Progenitor cell of endocrine pancreas (in vitro differentiated cells): Measurements from ENCODE around the gene RALGAPB. TPM values are rescaled to one million over a fixed set of nuclear protein-coding genes. Genes with fewer than 3 reads are reported as not detected.
A peak's percentile ranks its signal among the peaks of the same experiment; 100 is the strongest.
"Not testable (repeated sequence)": the region's sequence is repeated elsewhere in the genome, so short reads cannot be mapped to it uniquely, and the experiment has no call there.

Experiments used
- DNase-seq: peaks from one replicate; pipeline ENCODE4 v3.0.0; 2021; ENCODE audit warnings: low spot score; ENCODE audit not compliant: unreplicated experiment
- H3K27ac Mint-ChIP-seq: 2 replicates; pipeline ENCODE4 v1.8.0; 2021; ENCODE audit warnings: mild to moderate bottlenecking, moderate library complexity, mixed read lengths
- H3K27me3 Mint-ChIP-seq: 2 replicates; pipeline ENCODE4 v1.8.0; 2021; ENCODE audit warnings: mixed read lengths
- H3K36me3 Mint-ChIP-seq: 2 replicates; pipeline ENCODE4 v1.8.0; 2022; ENCODE audit warnings: mixed read lengths; ENCODE audit not compliant: insufficient read depth
- H3K4me1 Mint-ChIP-seq: 2 replicates; pipeline ENCODE4 v1.8.0; 2021; ENCODE audit warnings: low read depth, mixed read lengths
- H3K4me3 Mint-ChIP-seq: 2 replicates; pipeline ENCODE4 v1.8.0; 2021; ENCODE audit warnings: low read depth, mild to moderate bottlenecking, moderate library complexity, mixed read lengths
- H3K9me3 Mint-ChIP-seq: 2 replicates; pipeline ENCODE4 v1.8.0; 2021; ENCODE audit warnings: low read depth, mixed read lengths
- total RNA-seq: library from RNA; stranded (reverse); gene quantifications from 2 replicates; pipeline ENCODE4 v1.2.1, GENCODE V29; 2021
- TF ChIP-seq, protein P1 (sequence below): fragments of 200-600 bp; sonication (generic); IDR thresholded peaks from one replicate; pipeline ENCODE4 v1.5.0; 2021; ENCODE audit warnings: antibody characterized with exemption, mild to moderate bottlenecking; ENCODE audit not compliant: unreplicated experiment

The RALGAPB gene
- total RNA-seq, 1 donor from 2014 or later: 42.3 TPM

DNA sequence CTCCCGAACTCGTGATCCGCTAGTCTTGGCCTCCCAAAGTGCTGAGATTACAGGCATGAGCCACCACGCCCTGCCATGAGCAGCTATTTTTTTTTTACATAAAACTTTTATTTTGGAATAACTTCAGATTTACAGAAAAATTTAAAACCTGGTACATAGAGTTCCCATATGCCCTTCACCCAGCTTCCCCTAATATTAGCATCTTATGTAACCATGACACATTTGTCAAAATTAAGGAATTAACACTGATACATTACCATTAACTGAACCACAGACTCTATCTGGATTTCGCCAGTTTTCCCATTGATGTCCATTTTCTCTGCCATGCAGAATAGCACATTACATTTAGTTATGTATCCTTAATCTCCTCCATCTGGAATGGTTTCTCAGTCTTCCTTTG, 14.3 kb upstream of the RALGAPB start:
- H3K27me3 Mint-ChIP-seq: no peaks in the 10 kb centered on the region
- H3K27ac Mint-ChIP-seq: no peak overlapping the region
- no peaks in the 10 kb centered on the region for H3K36me3 Mint-ChIP-seq
- H3K4me1 Mint-ChIP-seq: peaks cover 4% of the 10 kb centered on the region
- DNase-seq: no peak
- H3K4me3 Mint-ChIP-seq: no peak overlapping the region
- no peaks in the 10 kb centered on the region for H3K9me3 Mint-ChIP-seq
- TF ChIP-seq, protein P1, sequence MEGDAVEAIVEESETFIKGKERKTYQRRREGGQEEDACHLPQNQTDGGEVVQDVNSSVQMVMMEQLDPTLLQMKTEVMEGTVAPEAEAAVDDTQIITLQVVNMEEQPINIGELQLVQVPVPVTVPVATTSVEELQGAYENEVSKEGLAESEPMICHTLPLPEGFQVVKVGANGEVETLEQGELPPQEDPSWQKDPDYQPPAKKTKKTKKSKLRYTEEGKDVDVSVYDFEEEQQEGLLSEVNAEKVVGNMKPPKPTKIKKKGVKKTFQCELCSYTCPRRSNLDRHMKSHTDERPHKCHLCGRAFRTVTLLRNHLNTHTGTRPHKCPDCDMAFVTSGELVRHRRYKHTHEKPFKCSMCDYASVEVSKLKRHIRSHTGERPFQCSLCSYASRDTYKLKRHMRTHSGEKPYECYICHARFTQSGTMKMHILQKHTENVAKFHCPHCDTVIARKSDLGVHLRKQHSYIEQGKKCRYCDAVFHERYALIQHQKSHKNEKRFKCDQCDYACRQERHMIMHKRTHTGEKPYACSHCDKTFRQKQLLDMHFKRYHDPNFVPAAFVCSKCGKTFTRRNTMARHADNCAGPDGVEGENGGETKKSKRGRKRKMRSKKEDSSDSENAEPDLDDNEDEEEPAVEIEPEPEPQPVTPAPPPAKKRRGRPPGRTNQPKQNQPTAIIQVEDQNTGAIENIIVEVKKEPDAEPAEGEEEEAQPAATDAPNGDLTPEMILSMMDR: no peak

DNA sequence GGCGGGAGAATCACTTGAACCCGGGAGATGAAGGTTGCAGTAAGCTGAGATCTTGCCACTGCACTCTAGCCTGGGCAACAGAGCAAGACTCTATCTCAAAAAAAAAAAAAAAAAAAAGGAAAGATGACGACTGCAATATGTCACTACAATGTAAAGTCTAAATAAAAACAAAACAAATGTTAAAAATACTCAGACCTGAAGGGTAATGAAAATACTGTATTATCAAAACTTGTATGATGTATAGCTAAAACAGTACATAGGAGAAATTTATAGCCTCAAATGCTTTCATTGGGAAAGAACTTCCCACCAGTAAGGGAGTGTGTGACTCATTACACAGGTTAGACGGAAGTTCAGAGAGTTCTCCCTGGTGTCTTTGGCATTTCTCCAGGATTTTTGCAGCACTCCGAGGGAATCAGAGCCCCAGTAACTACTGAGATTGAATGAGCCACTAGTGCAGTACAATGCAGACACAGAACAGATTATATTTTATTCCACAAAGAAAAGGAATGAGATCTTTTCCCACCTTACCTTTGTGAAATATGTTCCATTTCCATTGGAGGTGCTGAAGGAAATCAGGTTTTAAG, 12.5 kb upstream of the RALGAPB start:
- H3K27me3 Mint-ChIP-seq: no peaks in the 10 kb centered on the region
- peaks cover 4% of the 10 kb centered on the region for H3K4me1 Mint-ChIP-seq
- H3K9me3 Mint-ChIP-seq: no peaks in the 10 kb centered on the region
- no peaks in the 10 kb centered on the region for H3K36me3 Mint-ChIP-seq
- H3K27ac Mint-ChIP-seq: peak overlapping the region; percentile 86
- TF ChIP-seq, protein P1: no peak
- no peak for DNase-seq
- no peak overlapping the region for H3K4me3 Mint-ChIP-seq

DNA sequence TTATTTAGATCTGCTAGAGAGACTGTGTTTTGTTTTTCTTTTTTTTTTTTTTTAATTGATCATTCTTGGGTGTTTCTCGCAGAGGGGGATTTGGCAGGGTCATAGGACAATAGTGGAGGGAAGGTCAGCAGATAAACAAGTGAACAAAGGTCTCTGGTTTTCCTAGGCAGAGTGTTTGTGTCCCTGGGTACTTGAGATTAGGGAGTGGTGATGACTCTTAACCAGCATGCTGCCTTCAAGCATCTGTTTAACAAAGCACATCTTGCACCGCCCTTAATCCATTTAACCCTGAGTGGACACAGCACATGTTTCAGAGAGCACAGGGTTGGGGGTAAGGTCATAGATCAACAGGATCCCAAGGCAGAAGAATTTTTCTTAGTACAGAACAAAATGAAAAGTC, 12.0 kb upstream of the RALGAPB start:
- H3K9me3 Mint-ChIP-seq, H3K36me3 Mint-ChIP-seq, H3K4me3 Mint-ChIP-seq, DNase-seq, H3K27me3 Mint-ChIP-seq, H3K4me1 Mint-ChIP-seq: not testable (repeated sequence)
- H3K27ac Mint-ChIP-seq: peak overlapping the region; percentile 86

DNA sequence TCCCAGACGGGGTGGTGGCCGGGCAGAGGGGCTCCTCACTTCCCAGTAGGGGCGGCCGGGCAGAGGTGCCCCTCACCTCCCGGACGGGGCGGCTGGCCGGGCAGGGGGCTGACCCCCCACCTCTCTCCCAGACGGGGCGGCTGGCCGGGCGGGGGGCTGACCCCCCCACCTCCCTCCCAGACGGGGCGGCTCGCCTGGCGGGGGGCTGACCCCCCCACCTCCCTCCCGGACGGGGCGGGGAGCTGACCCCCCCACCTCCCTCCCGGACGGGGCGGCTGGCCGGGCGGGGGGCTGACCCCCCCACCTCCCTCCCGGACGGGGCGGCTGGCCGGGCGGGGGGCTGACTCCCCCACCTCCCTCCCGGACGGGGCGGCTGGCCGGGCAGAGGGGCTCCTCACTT, 11.5 kb upstream of the RALGAPB start:
- not testable (repeated sequence) for H3K4me1 Mint-ChIP-seq, H3K4me3 Mint-ChIP-seq, H3K9me3 Mint-ChIP-seq, DNase-seq, H3K27ac Mint-ChIP-seq, H3K36me3 Mint-ChIP-seq, H3K27me3 Mint-ChIP-seq

DNA sequence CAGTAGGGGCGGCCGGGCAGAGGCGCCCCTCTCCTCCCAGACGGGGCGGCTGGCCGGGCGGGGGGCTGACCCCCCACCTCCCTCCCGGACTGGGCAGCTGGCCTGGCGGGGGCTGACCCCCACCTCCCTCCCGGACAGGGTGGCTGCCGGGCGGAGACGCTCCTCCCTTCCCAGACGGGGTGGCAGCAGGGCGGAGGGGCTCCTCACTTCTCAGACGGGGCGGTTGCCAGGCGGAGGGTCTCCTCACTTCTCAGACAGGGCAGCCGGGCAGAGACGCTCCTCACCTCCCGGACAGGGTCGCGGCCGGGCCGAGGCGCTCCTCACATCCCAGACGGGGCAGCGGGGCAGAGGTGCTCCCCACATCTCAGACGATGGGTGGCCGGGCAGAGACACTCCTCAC, 11.1 kb upstream of the RALGAPB start:
- not testable (repeated sequence) for DNase-seq, H3K9me3 Mint-ChIP-seq, H3K4me3 Mint-ChIP-seq, H3K27me3 Mint-ChIP-seq, H3K36me3 Mint-ChIP-seq, H3K4me1 Mint-ChIP-seq, H3K27ac Mint-ChIP-seq

DNA sequence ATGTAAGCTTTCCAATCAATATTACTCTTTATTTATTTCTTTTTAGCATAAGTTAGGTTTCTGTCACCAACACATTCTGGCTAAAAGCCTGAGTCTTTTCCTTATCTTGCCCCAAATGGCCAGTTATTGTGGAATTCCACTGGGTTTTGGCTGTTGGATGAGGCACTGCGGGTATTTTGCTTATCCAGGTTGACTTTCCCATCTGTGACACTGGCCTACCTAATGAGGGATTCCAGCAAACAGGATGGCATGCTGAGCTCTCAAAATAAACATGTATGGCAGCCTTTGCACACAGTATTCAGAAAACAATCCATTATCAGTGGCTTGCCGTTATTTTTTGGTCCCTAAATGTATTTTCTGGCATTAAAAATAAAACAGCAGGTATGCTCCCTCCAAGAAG, 6.5 kb upstream of the RALGAPB start:
- Mint-ChIP-seq H3K4me3 (no peak overlapping the region), H3K9me3 (no peaks in the 10 kb centered on the region), H3K36me3 (no peaks in the 10 kb centered on the region), H3K27me3 (no peaks in the 10 kb centered on the region), H3K27ac (no peak overlapping the region), H3K4me1 (no peaks in the 10 kb centered on the region)
- DNase-seq: no peak
- TF ChIP-seq, protein P1: no peak

DNA sequence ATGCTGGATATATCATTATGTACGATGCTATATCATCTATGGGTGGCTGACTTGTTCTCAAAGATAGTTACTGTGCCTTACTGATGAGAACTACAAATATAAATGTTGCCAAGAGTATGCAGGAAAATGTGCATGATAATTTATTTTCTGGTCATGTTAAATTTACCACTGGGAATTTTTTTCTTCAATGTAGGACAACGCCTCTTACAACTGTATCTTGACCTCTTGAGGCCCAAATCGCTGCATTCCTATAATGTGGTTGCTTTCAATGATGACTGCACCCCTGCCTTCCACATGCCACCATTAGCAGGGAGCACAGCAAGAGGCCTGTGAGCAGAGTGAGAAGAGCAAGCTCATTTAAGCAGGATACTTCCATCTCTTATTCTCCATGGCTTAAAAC, 5.7 kb upstream of the RALGAPB start:
- TF ChIP-seq, protein P1: no peak
- Mint-ChIP-seq H3K4me3 (no peak overlapping the region), H3K36me3 (no peaks in the 10 kb centered on the region), H3K27ac (no peak overlapping the region), H3K4me1 (peaks cover 4% of the 10 kb centered on the region), H3K27me3 (no peaks in the 10 kb centered on the region), H3K9me3 (no peaks in the 10 kb centered on the region)
- DNase-seq: no peak
